ENCODE results near the gene TMEM238.

DNA sequence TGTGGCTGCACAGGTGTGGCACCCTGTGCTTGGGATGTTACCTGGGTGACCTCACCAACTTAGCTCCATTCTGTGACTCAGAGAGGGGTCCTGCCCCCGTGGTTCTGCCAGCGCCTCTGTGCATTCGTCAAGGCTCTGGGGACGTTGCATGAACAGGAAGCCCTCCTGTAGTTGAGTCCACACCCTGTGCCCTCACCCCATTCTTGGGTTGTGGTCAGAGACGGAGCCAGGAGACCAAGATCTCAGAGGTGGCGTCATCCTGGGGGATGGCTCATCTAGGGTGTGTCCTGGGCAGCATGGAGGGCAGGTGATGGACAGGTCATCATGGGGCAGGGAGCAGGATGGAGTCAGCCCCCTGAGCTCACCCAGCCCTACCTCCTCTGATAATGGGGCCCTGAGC is 32.1 kb downstream of the TMEM238 start:
- TF ChIP-seq, protein P1, sequence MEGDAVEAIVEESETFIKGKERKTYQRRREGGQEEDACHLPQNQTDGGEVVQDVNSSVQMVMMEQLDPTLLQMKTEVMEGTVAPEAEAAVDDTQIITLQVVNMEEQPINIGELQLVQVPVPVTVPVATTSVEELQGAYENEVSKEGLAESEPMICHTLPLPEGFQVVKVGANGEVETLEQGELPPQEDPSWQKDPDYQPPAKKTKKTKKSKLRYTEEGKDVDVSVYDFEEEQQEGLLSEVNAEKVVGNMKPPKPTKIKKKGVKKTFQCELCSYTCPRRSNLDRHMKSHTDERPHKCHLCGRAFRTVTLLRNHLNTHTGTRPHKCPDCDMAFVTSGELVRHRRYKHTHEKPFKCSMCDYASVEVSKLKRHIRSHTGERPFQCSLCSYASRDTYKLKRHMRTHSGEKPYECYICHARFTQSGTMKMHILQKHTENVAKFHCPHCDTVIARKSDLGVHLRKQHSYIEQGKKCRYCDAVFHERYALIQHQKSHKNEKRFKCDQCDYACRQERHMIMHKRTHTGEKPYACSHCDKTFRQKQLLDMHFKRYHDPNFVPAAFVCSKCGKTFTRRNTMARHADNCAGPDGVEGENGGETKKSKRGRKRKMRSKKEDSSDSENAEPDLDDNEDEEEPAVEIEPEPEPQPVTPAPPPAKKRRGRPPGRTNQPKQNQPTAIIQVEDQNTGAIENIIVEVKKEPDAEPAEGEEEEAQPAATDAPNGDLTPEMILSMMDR (conservative IDR thresholded peaks at IDR 0.05; ENCODE audit: low read depth, low read length), result no peak
- no peak for TF ChIP-seq EZH2 (IDR thresholded peaks at IDR 0.05; ENCODE audit: low read length, unreplicated experiment)
